Medulla oblongata (tissue), 1 donor: ENCODE measurements around the gene EDC4.
"Not testable (repeated sequence)": the region's sequence is repeated elsewhere in the genome, so short reads cannot be mapped to it uniquely, and the experiment has no call there.

Experiments used
- DNase-seq: peaks from one replicate; pipeline ENCODE4 v3.0.0-alpha.2; 2015; ENCODE audit errors: extremely low spot score

The EDC4 gene

DNA sequence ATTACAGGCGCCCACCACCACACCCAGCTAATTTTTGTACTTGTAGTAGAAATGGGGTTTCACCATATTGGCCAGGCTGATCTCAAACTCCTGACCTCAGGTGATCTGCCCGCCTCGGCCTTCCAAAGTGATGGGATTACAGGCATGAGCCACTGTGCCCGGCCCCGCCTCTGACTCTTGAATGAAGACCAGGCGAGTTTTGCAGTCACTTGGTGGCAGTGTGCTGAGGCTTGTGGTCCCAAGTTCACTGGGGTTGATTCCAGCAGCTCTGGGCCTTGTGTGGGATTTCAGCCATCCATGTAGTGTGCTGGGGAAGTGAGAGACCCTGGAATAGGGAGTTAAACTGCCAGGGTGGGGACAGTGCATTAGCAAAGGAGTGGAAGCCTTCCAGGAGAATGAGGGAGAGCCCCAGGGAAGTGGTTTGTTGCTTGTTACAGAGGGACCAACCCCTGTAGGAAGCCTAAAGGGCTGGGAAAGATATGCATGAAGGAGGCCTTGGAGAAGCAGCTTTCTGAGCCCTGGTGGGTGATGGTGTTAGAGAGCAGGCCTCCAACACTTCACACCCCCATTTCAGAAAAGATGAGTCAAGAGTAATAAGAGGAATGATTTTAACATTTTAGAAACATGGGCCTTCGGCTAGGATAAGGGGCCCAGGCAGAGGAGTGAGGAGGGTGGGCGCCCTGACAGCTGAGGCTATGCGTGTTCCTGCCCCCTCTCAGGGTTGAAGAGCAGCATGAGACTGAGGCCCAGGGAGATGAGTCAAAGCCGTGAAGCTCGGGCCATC lies 34.7 kb downstream of the EDC4 start:
- no peak for DNase-seq

GRCh38 chr16:67909056-67909742 lies 36.3 kb downstream of the EDC4 start:
- no peak for DNase-seq

- peak; percentile 91 for DNase-seq
Observed at GRCh38 chr16:67910158-67910557, 37.3 kb downstream of the EDC4 start.

DNA sequence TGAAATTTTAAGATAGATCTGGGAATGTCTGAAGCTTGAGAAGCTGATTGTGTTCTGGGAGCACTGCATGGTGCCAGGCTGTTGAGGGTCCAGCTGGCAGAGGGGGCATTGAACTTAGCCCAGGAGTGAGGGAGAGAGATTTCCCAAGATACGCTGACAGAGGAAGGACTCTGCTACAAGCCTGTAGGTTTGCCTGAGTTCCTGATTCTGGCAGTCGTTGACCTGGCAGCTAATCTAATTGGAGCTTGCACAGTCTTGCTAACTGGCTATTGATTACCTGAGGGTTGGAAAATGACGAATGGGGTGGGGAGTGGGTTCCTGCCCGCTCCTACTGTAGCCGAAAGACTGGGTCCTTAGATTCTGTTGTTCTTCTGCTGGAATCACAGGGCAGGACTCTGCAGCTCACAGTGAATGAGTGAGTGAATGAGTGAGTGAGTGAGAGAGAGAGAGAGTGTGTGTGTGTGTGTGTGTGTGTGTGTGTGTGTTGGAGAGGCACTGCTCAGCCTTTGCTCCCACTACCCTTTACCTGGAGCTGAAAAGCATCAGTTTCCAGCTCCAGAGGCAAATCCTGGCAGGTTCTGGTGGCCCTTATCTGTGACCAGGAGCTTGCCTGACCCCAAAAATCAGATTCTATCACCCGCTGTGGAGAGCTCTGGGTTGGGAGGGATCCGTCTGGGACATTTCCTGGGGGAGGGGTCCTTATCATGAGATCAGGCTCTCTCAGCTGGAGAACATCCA lies 42.1 kb downstream of the EDC4 start:
- DNase-seq: no peak

DNA sequence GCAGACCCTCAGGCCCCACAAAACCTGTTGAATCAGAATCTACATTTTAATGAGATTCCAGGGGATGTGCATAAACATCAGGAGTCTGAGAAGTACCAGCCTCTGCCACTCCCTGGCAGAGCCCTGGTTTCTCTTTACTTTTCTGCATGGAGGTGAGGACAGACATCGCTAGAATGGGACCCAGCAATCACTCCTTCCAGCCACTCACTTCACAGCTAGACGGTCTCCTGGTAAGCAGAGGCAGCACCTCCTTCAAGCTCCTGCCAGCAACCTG lies 42.6 kb downstream of the EDC4 start:
- not testable (repeated sequence) for DNase-seq

GRCh38 chr16:67915831-67916723 lies 43.2 kb downstream of the EDC4 start:
- DNase-seq: no peak

- peak; percentile 79 for DNase-seq
Observed at GRCh38 chr16:67917140-67917851, 44.4 kb downstream of the EDC4 start.

- DNase-seq: no peak
Observed at GRCh38 chr16:67917852-67918236, 45.0 kb downstream of the EDC4 start.

GRCh38 chr16:67919622-67920221 lies 46.9 kb downstream of the EDC4 start:
- DNase-seq: no peak

GRCh38 chr16:67922221-67922620 lies 49.4 kb downstream of the EDC4 start:
- no peak for DNase-seq

- DNase-seq: no peak
Observed at GRCh38 chr16:67922740-67923139, 49.9 kb downstream of the EDC4 start.

DNA sequence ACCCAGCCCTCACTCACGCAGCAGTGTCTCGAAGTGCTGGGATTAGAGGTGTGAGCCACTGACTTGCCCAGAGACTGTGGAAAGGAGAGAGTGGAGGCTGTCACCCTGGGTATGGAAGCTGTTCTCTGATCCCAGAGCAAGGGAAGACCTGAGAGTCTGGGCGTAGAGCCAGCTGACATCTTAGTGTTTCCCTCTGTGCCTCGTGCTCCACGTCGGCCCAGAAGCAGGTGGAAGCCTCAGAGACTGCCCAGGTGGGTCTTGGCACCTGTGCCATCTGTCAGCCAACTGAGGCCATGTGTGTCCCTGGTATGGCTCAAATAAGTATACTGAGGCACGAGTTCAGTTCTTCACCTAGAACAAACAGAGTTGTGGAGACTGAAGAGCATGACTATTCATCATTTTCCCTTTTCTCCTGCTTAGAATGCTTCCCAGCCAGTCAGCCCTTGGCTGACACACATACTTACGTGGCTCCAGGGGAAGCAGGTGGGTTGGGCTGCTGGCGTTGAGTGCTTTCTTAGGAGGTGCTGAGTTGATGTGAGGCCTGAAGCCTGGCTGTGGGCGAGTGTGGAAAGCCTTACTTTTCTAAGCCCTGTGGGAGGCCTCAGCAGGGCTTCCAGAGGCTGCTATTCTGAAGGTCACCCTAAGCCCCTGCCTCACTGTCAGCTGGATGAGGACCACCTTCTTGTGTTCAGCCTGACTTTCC lies 50.7 kb downstream of the EDC4 start:
- DNase-seq: no peak

DNA sequence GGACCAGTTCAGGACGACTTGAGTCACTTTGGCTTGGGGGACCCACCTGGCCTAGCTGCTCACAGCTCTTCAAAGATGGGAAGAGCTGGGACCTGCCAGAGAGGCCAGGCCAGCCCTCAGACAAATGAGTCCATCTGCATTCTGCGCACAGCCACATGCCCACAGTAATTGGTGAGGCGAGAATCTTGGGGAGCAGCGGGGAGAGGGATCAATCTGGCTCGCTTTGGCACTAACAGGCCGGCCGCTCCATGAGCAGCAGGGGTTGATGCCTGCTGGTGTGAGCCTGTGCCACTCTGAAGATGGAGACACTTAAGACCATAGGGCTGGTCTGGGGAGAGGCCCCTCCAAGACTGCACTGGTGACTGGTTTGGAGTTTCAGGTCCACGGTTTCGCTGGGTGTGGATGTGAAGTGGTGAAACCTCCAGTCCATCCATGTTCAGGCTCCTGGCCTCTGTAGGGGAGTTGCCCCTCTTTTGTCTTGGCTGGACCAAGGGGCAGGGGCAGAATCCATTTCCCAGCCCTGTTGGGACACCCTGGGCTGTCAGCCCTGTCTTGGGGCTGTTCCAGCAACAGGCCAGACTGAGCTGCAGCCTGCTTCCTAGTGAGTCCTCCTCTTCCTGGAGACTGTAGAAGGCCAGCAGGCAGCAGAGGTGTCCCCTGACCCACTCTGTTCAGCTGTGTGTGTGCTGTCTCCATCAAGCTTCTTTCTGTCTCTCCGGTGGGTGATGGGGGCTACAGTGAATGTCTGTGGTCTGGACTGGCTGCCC lies 51.5 kb downstream of the EDC4 start:
- DNase-seq: no peak

DNA sequence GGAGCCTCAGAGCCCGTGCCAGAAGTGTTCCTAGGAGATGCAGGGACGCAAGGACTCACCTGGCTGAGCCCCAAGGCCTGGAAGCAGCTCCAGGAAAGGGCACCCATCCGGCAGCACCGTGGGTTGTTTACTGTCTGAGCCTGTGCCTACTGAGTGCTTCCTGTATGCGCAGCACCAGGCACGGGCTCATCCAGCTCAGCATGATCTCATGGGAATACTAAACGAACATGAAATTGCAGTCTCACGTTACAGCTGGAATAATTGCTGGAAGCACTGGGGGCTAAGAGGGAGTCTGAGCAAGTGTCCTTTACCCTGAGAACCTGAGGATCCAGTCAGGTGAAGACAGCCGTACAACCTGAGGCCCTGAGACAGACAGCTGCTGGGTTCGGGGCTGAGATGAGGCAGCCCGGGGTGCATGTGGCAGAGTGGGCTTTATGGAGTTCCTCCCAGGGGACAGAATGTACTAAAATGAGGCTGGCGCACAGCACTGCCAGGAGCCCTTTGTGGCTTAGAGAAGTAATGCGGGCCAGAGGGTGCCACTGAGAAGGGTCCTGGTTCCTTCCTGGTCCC lies 53.4 kb downstream of the EDC4 start:
- peak; percentile 50 for DNase-seq

DNA sequence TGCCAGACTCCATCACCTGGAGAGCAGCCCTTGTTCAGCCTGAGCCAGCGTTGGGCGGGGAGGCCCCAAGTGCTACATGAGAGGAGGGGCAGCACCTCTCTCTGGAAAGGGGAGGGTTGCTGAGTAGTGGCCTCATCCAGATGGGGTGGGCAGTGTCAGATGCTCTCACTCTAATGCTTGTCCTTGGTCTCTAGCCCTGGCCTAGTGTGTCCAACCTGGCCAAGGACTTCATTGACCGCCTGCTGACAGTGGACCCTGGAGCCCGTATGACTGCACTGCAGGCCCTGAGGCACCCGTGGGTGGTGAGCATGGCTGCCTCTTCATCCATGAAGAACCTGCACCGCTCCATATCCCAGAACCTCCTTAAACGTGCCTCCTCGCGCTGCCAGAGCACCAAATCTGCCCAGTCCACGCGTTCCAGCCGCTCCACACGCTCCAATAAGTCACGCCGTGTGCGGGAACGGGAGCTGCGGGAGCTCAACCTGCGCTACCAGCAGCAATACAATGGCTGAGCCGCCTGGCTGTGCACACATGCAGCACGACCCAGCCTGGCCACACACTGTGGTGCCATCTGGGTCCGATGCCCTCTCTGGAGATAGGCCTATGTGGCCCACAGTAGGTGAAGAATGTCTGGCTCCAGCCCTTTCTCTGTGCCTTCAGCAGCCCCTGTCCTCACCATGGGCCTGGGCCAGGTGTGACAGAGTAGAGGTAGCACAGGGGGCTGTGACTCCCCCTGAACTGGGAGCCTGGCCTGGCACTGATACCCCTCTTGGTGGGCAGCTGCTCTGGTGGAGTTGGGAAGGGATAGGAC lies 54.5 kb downstream of the EDC4 start:
- DNase-seq: no peak

GRCh38 chr16:67928147-67928546 lies 55.3 kb downstream of the EDC4 start:
- no peak for DNase-seq

- peak; percentile 79 for DNase-seq
Observed at GRCh38 chr16:67928561-67929364, 55.9 kb downstream of the EDC4 start.
